Adrenal gland (tissue), 5 donors: ENCODE results near the gene ASIC3.

ENCODE experiments used
- CTCF ChIP-seq, 6 experiments: fragments of 450-650 bp in 4 of 6; fragments of 200-600 bp in 2 of 6; sonication (generic) in 1 of 6; IDR thresholded peaks; 1 replicate in 5 of 6; 2 replicates in 1 of 6; pipeline versions ENCODE4 v1.5.1 to v1.8.0; 2016 to 2021; ENCODE audit warnings: antibody characterized with exemption in 6 of 6, mild to moderate bottlenecking in 2 of 6, moderate library complexity in 1 of 6
- POLR2A ChIP-seq, 2 donors: fragments of 450-650 bp; IDR thresholded peaks; one replicate each; pipeline ENCODE4 v1.6.1; 2017; ENCODE audit warnings: antibody characterized with exemption in 2 of 2, mild to moderate bottlenecking in 2 of 2, moderate library complexity in 1 of 2
- donor health status: DM: no; HTN: no; CAD: no.

- no peak for TF ChIP-seq CTCF (IDR thresholded peaks at IDR 0.05)
- no peak for TF ChIP-seq POLR2A (IDR thresholded peaks at IDR 0.05)
Measured at GRCh38 chr7:151075662-151075971, 27.3 kb downstream of the ASIC3 start.
